Stimulated activated CD8-positive, alpha-beta memory T cell treated with anti-CD3 and anti-CD28 coated beads, Interleukin-12 subunit alpha, Interleukin-12 subunit beta, amount 100 ng/mL, for 1 hour (primary cell): ENCODE results near the gene GNAI2.
"Not testable (repeated sequence)": the region's sequence is repeated elsewhere in the genome, so short reads cannot be mapped to it uniquely, and the experiment has no call there.

Experiments
- DNase-seq: peaks from one replicate; pipeline ENCODE4 v3.0.0-alpha.2; 2020; ENCODE audit warnings: low read depth

Gene GNAI2

GRCh38 chr3:50226888-50227389 lies 9.1 kb upstream of the GNAI2 start:
- no peak for DNase-seq

- peak; percentile 81 for DNase-seq
These were observed 8.4 kb upstream of the GNAI2 start for GRCh38 chr3:50227390-50228183.

- DNase-seq: not testable (repeated sequence)
These were observed 7.7 kb upstream of the GNAI2 start for GRCh38 chr3:50228184-50228763.

GRCh38 chr3:50229490-50229889 lies 6.5 kb upstream of the GNAI2 start:
- no peak for DNase-seq

- DNase-seq: no peak
These were observed 5.8 kb upstream of the GNAI2 start for GRCh38 chr3:50230104-50230793.

- DNase-seq: no peak
These were observed 5.2 kb upstream of the GNAI2 start for GRCh38 chr3:50230794-50231125.

- DNase-seq: no peak
These were observed 4.4 kb upstream of the GNAI2 start for GRCh38 chr3:50231581-50231980.

GRCh38 chr3:50232303-50232702 lies 3.7 kb upstream of the GNAI2 start:
- DNase-seq: no peak

- no peak for DNase-seq
These were observed 2.8 kb upstream of the GNAI2 start for GRCh38 chr3:50233176-50233575.

- DNase-seq: no peak
These were observed 604 bp downstream of the GNAI2 start for GRCh38 chr3:50236484-50237132.

- no peak for DNase-seq
These were observed 1.2 kb downstream of the GNAI2 start for GRCh38 chr3:50237133-50237651.

GRCh38 chr3:50237754-50238548 lies 1.9 kb downstream of the GNAI2 start:
- DNase-seq: peak; percentile 77

GRCh38 chr3:50238549-50239026 lies 2.6 kb downstream of the GNAI2 start:
- no peak for DNase-seq

GRCh38 chr3:50239649-50240048 lies 3.6 kb downstream of the GNAI2 start:
- DNase-seq: no peak

- no peak for DNase-seq
These were observed 5.2 kb downstream of the GNAI2 start for GRCh38 chr3:50241163-50241562.

GRCh38 chr3:50241713-50242380 lies 5.8 kb downstream of the GNAI2 start:
- DNase-seq: no peak

- DNase-seq: no peak
These were observed 6.4 kb downstream of the GNAI2 start for GRCh38 chr3:50242381-50242770.

- no peak for DNase-seq
These were observed 7.0 kb downstream of the GNAI2 start for GRCh38 chr3:50242851-50243542.

GRCh38 chr3:50243543-50243895 lies 7.5 kb downstream of the GNAI2 start:
- DNase-seq: no peak

GRCh38 chr3:50244813-50245212 lies 8.8 kb downstream of the GNAI2 start:
- not testable (repeated sequence) for DNase-seq
